ENCODE measurements around the gene DHRS3.

DHRS3 gene

DNA sequence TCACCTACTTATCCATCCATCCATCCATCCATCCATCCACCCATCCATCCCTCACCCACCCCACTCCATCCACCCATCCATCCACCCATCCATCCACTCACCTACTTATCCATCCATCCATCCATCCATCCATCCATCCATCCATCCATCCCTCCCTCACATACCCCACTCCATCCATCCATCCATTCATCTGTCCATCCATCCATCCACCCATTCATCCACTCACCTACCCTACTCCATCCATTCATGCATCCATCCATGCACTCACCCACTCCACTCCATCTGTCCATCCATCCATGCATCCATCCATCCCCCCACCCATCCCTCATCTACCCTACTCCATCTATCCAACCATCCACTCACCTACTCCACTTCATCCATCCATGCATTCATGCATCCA lies 34.5 kb downstream of the DHRS3 start:
- no peaks in the 10 kb centered on the region for H3K4me1 ChIP-seq (ENCODE audit: insufficient read depth, low read length)
- H3K27ac ChIP-seq (ENCODE audit: low read length), result no peak overlapping the region
- peaks cover 22% of the 10 kb centered on the region for H3K36me3 ChIP-seq (ENCODE audit: insufficient read depth, low read depth, low read length)
- no peak overlapping the region for H3K4me3 ChIP-seq (ENCODE audit: low read length)
- H3K9ac ChIP-seq (ENCODE audit: low read depth, low read length), result no peak overlapping the region
- H3K27me3 ChIP-seq (ENCODE audit: insufficient read depth, low read length), result no peaks in the 10 kb centered on the region
- no peaks in the 10 kb centered on the region for H3K9me3 ChIP-seq (ENCODE audit: insufficient read depth, low read depth, low read length)

DNA sequence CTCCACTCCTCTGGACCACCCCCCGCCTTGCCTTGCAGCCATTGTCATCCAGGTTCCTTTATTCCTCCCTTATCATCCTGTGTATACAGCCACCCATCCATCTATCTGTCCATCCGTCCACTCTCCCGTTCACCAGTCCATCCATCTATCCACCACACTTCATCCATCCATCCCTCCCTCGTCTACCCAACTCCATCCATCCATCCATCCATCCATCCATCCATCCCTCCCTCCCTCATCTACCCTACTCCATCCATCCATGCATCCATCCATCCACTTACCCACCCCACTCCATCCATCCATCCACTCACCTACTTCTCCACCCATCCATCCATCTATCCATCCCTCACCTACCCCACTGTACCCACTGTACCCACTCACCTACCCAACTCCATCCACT lies 35.4 kb downstream of the DHRS3 start:
- Histone ChIP-seq H3K27me3 (ENCODE audit: insufficient read depth, low read length) (no peaks in the 10 kb centered on the region), H3K9me3 (ENCODE audit: insufficient read depth, low read depth, low read length) (no peaks in the 10 kb centered on the region), H3K4me3 (ENCODE audit: low read length) (no peak overlapping the region), H3K4me1 (ENCODE audit: insufficient read depth, low read length) (no peaks in the 10 kb centered on the region), H3K36me3 (ENCODE audit: insufficient read depth, low read depth, low read length) (peaks cover 25% of the 10 kb centered on the region), H3K27ac (ENCODE audit: low read length) (no peak overlapping the region), H3K9ac (ENCODE audit: low read depth, low read length) (no peak overlapping the region)

DNA sequence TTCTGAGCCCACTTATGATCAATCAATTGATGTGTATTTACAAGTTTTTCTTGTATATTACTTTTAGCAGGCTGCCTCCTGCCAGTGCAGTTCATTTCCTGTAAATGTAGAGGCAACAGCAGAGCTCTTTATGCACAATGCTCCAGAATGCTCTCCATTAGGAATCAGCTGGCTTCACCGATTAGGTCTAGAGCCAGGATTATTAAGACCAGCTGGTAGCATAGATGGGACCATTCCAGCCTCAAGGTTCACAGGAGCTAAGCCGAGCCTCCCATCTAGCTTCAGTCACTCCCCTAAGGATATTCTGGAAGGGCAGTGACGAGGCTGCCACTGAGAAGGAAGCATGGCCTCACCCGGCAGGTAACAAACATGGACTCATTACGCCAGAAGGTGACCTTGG lies 36.8 kb downstream of the DHRS3 start:
- no peak overlapping the region for H3K9ac ChIP-seq (ENCODE audit: low read depth, low read length)
- H3K4me1 ChIP-seq (ENCODE audit: insufficient read depth, low read length), result no peaks in the 10 kb centered on the region
- no peak overlapping the region for H3K27ac ChIP-seq (ENCODE audit: low read length)
- H3K4me3 ChIP-seq (ENCODE audit: low read length), result no peak overlapping the region
- no peaks in the 10 kb centered on the region for H3K27me3 ChIP-seq (ENCODE audit: insufficient read depth, low read length)
- H3K36me3 ChIP-seq (ENCODE audit: insufficient read depth, low read depth, low read length), result peaks cover 33% of the 10 kb centered on the region
- H3K9me3 ChIP-seq (ENCODE audit: insufficient read depth, low read depth, low read length), result no peaks in the 10 kb centered on the region

DNA sequence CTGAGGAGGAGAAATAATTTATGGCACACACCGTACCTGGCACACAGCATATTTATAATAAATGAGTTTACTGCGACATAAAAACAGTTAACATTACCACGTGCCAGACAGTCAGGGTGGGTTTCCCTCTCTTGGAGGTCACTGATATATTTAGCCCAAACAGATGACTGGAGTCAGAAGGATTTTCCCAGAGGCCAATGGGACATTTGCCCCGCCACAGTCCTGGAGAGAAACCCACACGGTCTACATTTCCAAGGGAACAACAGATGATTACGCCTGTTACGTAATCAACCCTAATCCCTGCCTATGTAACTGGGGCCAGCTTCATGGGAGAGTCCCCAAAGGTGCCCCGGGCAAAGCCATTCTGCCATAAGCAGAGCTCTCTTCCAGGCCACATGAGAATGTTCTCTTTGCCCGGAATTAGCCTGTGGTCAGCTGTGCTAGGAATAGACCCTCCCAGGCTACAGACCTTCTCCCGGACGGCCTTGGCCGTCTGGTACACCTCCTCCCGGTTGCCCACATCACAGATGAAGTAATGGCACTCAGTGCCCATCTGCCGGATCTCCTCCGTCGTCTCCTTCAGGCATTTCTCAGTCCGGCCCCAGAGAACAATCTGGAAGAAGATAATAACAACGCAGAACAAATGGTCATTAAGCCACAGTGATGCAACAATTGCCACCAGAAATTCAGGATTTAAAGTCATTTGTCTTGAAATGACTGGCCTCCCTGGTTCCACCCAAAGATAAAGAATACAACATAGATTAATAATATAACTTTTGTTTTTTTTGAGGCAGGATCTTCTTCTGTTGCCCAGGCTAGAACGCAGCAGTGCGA lies 37.7 kb downstream of the DHRS3 start:
- no peaks in the 10 kb centered on the region for H3K27me3 ChIP-seq (ENCODE audit: insufficient read depth, low read length)
- no peak overlapping the region for H3K9ac ChIP-seq (ENCODE audit: low read depth, low read length)
- no peak overlapping the region for H3K4me3 ChIP-seq (ENCODE audit: low read length)
- no peaks in the 10 kb centered on the region for H3K4me1 ChIP-seq (ENCODE audit: insufficient read depth, low read length)
- H3K36me3 ChIP-seq (ENCODE audit: insufficient read depth, low read depth, low read length), result peaks cover 33% of the 10 kb centered on the region
- H3K27ac ChIP-seq (ENCODE audit: low read length), result no peak overlapping the region
- no peaks in the 10 kb centered on the region for H3K9me3 ChIP-seq (ENCODE audit: insufficient read depth, low read depth, low read length)

DNA sequence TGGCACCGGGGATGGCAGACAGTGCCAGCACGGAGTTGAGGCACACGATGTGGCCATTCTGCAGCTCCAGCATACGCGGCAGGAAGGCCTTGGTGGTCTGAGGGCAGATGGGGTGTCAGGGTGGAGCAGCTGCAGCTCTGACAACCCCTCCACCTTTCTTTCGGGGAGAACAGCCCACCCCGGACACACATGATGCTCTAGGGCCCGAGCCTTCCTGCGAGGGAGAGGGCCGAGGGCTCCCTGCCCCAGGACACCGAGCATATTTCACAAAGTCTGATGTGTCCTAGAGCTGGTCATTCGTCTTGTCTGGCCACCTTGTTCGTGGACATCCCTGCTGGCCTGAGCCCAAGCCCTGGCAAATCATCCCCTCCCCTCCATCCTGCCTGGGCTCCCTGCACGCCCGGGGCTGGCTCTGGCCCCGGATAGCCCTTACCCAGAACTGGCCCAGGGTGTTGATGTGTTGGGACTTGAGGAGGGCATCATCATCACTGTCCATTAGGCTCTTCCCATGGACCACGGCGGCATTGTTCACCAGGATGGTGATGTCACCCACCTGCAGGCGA lies 39.1 kb downstream of the DHRS3 start:
- H3K4me1 ChIP-seq (ENCODE audit: insufficient read depth, low read length), result no peaks in the 10 kb centered on the region
- H3K27me3 ChIP-seq (ENCODE audit: insufficient read depth, low read length), result no peaks in the 10 kb centered on the region
- H3K9me3 ChIP-seq (ENCODE audit: insufficient read depth, low read depth, low read length), result no peaks in the 10 kb centered on the region
- no peak overlapping the region for H3K27ac ChIP-seq (ENCODE audit: low read length)
- H3K9ac ChIP-seq (ENCODE audit: low read depth, low read length), result no peak overlapping the region
- H3K36me3 ChIP-seq (ENCODE audit: insufficient read depth, low read depth, low read length), result peaks cover 32% of the 10 kb centered on the region
- no peak overlapping the region for H3K4me3 ChIP-seq (ENCODE audit: low read length)

GRCh38 chr1:12577020-12577419 lies 41.0 kb downstream of the DHRS3 start:
- H3K9me3 ChIP-seq (ENCODE audit: insufficient read depth, low read depth, low read length), result no peaks in the 10 kb centered on the region
- H3K27ac ChIP-seq (ENCODE audit: low read length), result no peak overlapping the region
- peaks cover 46% of the 10 kb centered on the region for H3K36me3 ChIP-seq (ENCODE audit: insufficient read depth, low read depth, low read length)
- no peaks in the 10 kb centered on the region for H3K4me1 ChIP-seq (ENCODE audit: insufficient read depth, low read length)
- H3K4me3 ChIP-seq (ENCODE audit: low read length), result no peak overlapping the region
- no peaks in the 10 kb centered on the region for H3K27me3 ChIP-seq (ENCODE audit: insufficient read depth, low read length)
- H3K9ac ChIP-seq (ENCODE audit: low read depth, low read length), result no peak overlapping the region

DNA sequence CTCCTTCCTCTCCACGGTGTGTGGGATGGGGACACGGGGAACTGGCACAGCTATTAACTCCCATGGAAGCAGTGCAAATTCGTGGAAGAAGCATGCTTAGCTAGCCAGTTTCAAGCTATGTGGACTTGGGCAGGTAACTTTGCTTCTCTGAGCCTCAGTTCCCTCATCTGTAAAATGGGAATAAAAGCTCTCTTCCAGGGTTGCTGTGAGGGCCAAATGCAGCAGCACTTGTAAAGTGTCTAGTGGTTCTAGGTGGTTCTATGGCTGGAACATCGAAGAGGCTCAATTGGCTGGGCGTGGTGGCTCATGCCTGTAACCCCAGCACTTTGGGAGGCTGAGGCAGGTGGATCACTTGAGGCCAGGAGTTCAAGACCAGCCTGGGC lies 43.3 kb downstream of the DHRS3 start:
- H3K9me3 ChIP-seq (ENCODE audit: insufficient read depth, low read depth, low read length), result no peaks in the 10 kb centered on the region
- peaks cover 53% of the 10 kb centered on the region for H3K36me3 ChIP-seq (ENCODE audit: insufficient read depth, low read depth, low read length)
- no peak overlapping the region for H3K4me3 ChIP-seq (ENCODE audit: low read length)
- no peaks in the 10 kb centered on the region for H3K4me1 ChIP-seq (ENCODE audit: insufficient read depth, low read length)
- H3K27me3 ChIP-seq (ENCODE audit: insufficient read depth, low read length), result no peaks in the 10 kb centered on the region
- no peak overlapping the region for H3K27ac ChIP-seq (ENCODE audit: low read length)
- H3K9ac ChIP-seq (ENCODE audit: low read depth, low read length), result no peak overlapping the region

DNA sequence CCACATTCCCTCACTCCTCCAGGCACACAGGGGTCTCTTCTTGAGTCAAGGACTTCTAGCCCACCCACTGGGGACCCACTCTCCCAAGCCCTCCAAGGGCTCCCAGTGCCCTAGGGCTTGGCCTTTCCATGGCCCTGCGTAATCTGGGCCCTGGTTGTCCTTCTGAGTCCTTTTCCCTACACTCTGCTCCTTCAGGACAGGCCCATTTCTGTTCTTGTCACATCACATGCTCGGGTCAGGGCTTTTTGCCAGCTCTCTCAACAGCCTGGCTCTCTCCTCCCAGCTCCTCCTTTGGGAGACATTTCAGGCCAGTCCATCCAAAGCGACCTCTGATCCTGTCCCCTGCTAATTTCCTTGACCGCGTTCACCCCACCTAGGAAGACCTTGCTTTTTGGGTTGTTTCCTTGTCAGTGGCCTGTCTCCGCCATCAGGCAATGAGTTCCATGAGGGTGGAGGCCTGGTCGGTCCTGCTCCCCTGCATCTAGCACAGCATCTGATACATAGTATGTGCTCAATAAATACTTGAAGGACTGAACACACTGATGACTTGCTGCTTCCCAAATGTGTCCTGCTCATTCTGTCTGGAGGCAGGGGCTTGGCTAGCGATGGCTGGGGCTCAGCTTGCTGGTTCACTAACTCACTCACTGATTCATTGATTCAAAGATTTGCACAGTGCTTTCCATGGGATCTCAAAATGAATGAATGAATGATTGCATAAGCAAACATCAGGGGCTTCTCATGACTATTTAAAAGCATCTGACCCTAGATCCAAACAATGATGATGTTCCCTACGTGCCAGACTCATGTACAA lies 44.8 kb downstream of the DHRS3 start:
- Histone ChIP-seq H3K9me3 (ENCODE audit: insufficient read depth, low read depth, low read length) (no peaks in the 10 kb centered on the region), H3K36me3 (ENCODE audit: insufficient read depth, low read depth, low read length) (peaks cover 42% of the 10 kb centered on the region), H3K27ac (ENCODE audit: low read length) (no peak overlapping the region), H3K9ac (ENCODE audit: low read depth, low read length) (no peak overlapping the region), H3K4me3 (ENCODE audit: low read length) (no peak overlapping the region), H3K4me1 (ENCODE audit: insufficient read depth, low read length) (no peaks in the 10 kb centered on the region), H3K27me3 (ENCODE audit: insufficient read depth, low read length) (no peaks in the 10 kb centered on the region)

DNA sequence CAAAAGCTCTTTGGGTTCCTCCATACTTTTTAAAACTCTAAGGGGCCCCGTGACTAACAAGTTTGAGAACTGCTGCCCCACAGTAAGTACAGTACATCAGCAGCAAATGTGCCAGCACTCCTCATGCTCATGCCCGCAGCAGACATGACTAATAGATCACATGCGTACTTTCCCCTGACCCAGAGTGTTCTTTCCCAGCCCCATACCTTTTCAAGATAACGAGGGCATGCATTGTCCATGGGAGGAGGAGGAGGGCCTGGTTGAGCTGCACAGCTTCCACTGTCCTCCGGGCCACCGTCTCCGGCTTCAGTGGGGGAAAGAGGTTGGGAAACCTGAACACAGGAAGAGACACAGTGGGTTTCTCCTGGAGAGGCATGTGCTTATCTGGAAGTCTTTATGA lies 45.5 kb downstream of the DHRS3 start:
- H3K27me3 ChIP-seq (ENCODE audit: insufficient read depth, low read length), result no peaks in the 10 kb centered on the region
- H3K27ac ChIP-seq (ENCODE audit: low read length), result no peak overlapping the region
- no peaks in the 10 kb centered on the region for H3K4me1 ChIP-seq (ENCODE audit: insufficient read depth, low read length)
- no peaks in the 10 kb centered on the region for H3K9me3 ChIP-seq (ENCODE audit: insufficient read depth, low read depth, low read length)
- H3K36me3 ChIP-seq (ENCODE audit: insufficient read depth, low read depth, low read length), result peaks cover 46% of the 10 kb centered on the region
- no peak overlapping the region for H3K9ac ChIP-seq (ENCODE audit: low read depth, low read length)
- no peak overlapping the region for H3K4me3 ChIP-seq (ENCODE audit: low read length)

DNA sequence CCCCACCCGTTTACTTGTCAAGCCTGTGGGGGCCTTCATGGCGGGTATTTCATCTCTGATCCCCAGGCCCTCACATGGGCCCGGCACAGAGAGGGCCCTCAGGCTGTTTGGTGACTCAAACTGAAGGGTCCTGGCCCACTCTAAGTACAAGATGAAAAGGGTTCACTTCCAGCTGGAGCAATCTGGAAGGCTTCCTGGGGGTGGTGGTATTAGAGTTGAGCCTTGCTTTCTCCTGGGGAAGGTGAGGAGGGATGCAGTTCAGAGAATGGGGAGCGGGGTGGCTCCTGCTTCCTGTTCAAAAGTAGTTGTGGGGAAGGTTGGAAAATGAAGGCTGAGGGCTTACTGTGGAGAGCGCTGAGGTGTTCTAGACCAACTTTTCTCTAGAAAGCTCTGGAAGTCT lies 47.7 kb downstream of the DHRS3 start:
- Histone ChIP-seq H3K4me3 (ENCODE audit: low read length) (no peak overlapping the region), H3K4me1 (ENCODE audit: insufficient read depth, low read length) (no peaks in the 10 kb centered on the region), H3K36me3 (ENCODE audit: insufficient read depth, low read depth, low read length) (peaks cover 44% of the 10 kb centered on the region), H3K9me3 (ENCODE audit: insufficient read depth, low read depth, low read length) (no peaks in the 10 kb centered on the region), H3K9ac (ENCODE audit: low read depth, low read length) (no peak overlapping the region), H3K27ac (ENCODE audit: low read length) (no peak overlapping the region), H3K27me3 (ENCODE audit: insufficient read depth, low read length) (no peaks in the 10 kb centered on the region)

GRCh38 chr1:12568009-12568767 lies 49.8 kb downstream of the DHRS3 start:
- H3K9me3 ChIP-seq (ENCODE audit: insufficient read depth, low read depth, low read length), result peaks cover 10% of the 10 kb centered on the region
- H3K4me3 ChIP-seq (ENCODE audit: low read length), result no peak overlapping the region
- H3K4me1 ChIP-seq (ENCODE audit: insufficient read depth, low read length), result no peaks in the 10 kb centered on the region
- H3K27ac ChIP-seq (ENCODE audit: low read length), result no peak overlapping the region
- peaks cover 33% of the 10 kb centered on the region for H3K36me3 ChIP-seq (ENCODE audit: insufficient read depth, low read depth, low read length)
- no peak overlapping the region for H3K9ac ChIP-seq (ENCODE audit: low read depth, low read length)
- no peaks in the 10 kb centered on the region for H3K27me3 ChIP-seq (ENCODE audit: insufficient read depth, low read length)
